HG02970 (cell line): Measurements from ENCODE around the gene RAD54L.
"Not testable (repeated sequence)": the region's sequence is repeated elsewhere in the genome, so short reads cannot be mapped to it uniquely, and the experiment has no call there.

Source experiments
- ATAC-seq: cut with Tn5 transposase; IDR thresholded peaks from one replicate; pipeline ENCODE4 v1.9.1; 2021; ENCODE audit warnings: mild to moderate bottlenecking, moderate library complexity, moderate number of reproducible peaks; ENCODE audit not compliant: unreplicated experiment, low FRiP score

The RAD54L gene

GRCh38 chr1:46317323-46317722, 69.8 kb downstream of the RAD54L start:
- ATAC-seq = no peak

GRCh38 chr1:46319301-46319700, 71.7 kb downstream of the RAD54L start:
- not testable (repeated sequence) for ATAC-seq

- not testable (repeated sequence) for ATAC-seq
These were observed 72.7 kb downstream of the RAD54L start for GRCh38 chr1:46319960-46320914.

- ATAC-seq = not testable (repeated sequence)
These were observed 74.6 kb downstream of the RAD54L start for GRCh38 chr1:46322191-46322590.

GRCh38 chr1:46325285-46326076, 77.9 kb downstream of the RAD54L start:
- ATAC-seq = not testable (repeated sequence)
